ENCODE measurements around the gene RAD51B.

DNA sequence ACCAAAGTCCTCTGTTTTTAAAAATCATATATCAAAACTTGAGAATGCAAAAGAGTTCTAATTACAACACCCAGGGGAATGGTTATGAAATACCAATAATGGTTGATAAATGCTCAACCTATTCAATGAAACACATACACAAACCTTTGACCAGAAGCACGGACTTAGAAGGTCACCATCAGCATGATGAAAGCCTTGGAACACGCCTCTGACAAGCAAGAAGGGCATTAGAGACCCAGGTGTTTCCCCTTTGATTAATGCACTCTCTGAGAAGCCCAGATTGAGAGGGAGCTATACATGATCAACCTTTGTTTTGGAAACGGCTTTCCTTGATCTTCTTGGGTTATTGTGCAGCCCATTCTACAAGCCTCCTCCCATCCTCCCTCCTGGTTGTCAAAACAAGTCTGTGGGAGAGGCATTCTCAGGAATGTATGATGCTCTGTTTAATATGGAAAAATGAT lies 904.3 kb downstream of the RAD51B start:
- TF ChIP-seq, protein P1, sequence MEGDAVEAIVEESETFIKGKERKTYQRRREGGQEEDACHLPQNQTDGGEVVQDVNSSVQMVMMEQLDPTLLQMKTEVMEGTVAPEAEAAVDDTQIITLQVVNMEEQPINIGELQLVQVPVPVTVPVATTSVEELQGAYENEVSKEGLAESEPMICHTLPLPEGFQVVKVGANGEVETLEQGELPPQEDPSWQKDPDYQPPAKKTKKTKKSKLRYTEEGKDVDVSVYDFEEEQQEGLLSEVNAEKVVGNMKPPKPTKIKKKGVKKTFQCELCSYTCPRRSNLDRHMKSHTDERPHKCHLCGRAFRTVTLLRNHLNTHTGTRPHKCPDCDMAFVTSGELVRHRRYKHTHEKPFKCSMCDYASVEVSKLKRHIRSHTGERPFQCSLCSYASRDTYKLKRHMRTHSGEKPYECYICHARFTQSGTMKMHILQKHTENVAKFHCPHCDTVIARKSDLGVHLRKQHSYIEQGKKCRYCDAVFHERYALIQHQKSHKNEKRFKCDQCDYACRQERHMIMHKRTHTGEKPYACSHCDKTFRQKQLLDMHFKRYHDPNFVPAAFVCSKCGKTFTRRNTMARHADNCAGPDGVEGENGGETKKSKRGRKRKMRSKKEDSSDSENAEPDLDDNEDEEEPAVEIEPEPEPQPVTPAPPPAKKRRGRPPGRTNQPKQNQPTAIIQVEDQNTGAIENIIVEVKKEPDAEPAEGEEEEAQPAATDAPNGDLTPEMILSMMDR (IDR thresholded peaks at IDR 0.05): no peak
- TF ChIP-seq POLR2A (IDR thresholded peaks at IDR 0.05) (no peak), EP300 (IDR thresholded peaks at IDR 0.05) (no peak)

All from ovary (tissue), 3 donors.